K562 (cell line): ENCODE data around the gene ADAMTS7.

Experiments
- EP300 ChIP-seq: IDR thresholded peaks from 2 replicates; pipeline ENCODE4 v1.6.1; 2012; ENCODE audit warnings: low read length, improper control_type of control experiment
- EZH2 ChIP-seq: IDR thresholded peaks from 2 replicates; pipeline ENCODE4 v1.6.1; 2012; ENCODE audit warnings: low read depth, mild to moderate bottlenecking, inconsistent platforms, low read length, borderline replicate concordance
- NFIC ChIP-seq: fragments of 450-650 bp; IDR thresholded peaks from 2 replicates; pipeline ENCODE4 v1.6.1; 2017; ENCODE audit warnings: mild to moderate bottlenecking, inconsistent platforms
- POLR2A ChIP-seq: fragments of 450-650 bp; conservative IDR thresholded peaks from 2 replicates; pipeline ENCODE4 v1.6.1; 2016
- RFX5 ChIP-seq: IDR thresholded peaks from 2 replicates; pipeline ENCODE4 v1.6.1; 2011; ENCODE audit warnings: low read depth, mild to moderate bottlenecking, improper control_type of control experiment, low read length
- ZBTB1 ChIP-seq: sonication (generic); formaldehyde crosslinking; IDR thresholded peaks from 2 replicates; pipeline ENCODE4 v1.8.1; 2023; ENCODE audit warnings: missing genetic modification reagents, low read depth, mild to moderate bottlenecking, borderline replicate concordance
- ZNF696 ChIP-seq: fragments of 250-450 bp; sonication (Bioruptor Pico); conservative IDR thresholded peaks from 2 replicates; pipeline ENCODE4 v1.4.0; 2020; ENCODE audit warnings: mild to moderate bottlenecking, moderate library complexity
- ZZZ3 ChIP-seq: fragments of 450-650 bp; IDR thresholded peaks from 2 replicates; pipeline ENCODE4 v1.6.1; 2016; ENCODE audit warnings: antibody characterized with exemption, mild to moderate bottlenecking, moderate library complexity
- TF ChIP-seq, protein P1 (sequence below), 2 experiments: fragments of 450-650 bp in 1 of 2; sonication (generic) in 1 of 2; formaldehyde crosslinking in 1 of 2; IDR thresholded peaks in 1 of 2; conservative IDR thresholded peaks in 1 of 2; 2 replicates each; pipeline versions ENCODE4 v1.6.1 to v1.8.1; 2016 to 2023; ENCODE audit warnings: mild to moderate bottlenecking in 2 of 2, moderate library complexity in 2 of 2, inconsistent platforms in 1 of 2, missing genetic modification reagents in 1 of 2
- TF ChIP-seq, protein P2 (sequence below): fragments of 250-450 bp; sonication (Bioruptor Pico); IDR thresholded peaks from 2 replicates; pipeline ENCODE4 v1.5.0; 2020; ENCODE audit warnings: mild to moderate bottlenecking
- TF ChIP-seq, protein P3 (sequence below): fragments of 450-650 bp; formaldehyde crosslinking; IDR thresholded peaks from 2 replicates; pipeline ENCODE4 v1.4.0; 2022; ENCODE audit warnings: missing genetic modification characterization
- TF ChIP-seq, protein P4 (sequence below): sonication (generic); formaldehyde crosslinking; IDR thresholded peaks from 2 replicates; pipeline ENCODE4 v1.8.1; 2023; ENCODE audit warnings: mild to moderate bottlenecking, missing genetic modification reagents
- TF ChIP-seq, protein P5 (sequence below): sonication (generic); formaldehyde crosslinking; IDR thresholded peaks from 2 replicates; pipeline ENCODE4 v1.8.1; 2023; ENCODE audit warnings: mild to moderate bottlenecking, missing genetic modification reagents

DNA sequence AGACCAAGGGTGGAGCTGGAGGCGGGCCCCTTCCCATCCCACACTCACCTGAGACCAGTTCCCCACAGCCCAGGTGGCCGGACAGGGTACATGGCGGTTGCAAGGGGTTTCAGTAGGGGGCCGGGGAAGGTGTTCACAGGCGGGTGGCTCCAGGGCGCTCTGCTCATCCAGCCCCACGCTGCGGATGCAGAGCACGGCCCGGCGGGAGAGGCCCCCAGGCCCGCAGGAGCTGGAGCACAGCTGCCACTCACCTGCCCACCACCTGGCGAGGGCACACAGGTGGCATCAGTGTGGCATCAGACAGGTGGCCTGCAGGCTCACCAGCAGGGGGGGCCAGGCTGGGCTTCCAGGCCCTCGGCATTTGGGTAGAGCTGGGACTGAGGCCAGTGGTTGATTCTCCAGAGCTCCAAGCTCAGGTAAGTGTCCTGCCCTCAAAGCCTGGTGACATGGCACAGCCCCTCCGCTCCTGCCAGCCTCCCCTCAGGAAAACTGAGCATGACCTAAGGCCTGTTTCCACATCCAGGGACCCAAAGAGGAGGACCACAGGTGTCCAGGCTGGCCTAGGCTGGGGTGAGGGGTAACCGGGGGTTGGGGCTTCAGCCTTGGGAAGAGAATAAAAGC lies 43.8 kb downstream of the ADAMTS7 start:
- no peak for TF ChIP-seq EZH2
- TF ChIP-seq, protein P1, sequence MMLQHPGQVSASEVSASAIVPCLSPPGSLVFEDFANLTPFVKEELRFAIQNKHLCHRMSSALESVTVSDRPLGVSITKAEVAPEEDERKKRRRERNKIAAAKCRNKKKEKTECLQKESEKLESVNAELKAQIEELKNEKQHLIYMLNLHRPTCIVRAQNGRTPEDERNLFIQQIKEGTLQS (IDR thresholded peaks at IDR 0.05), result no peak
- TF ChIP-seq, protein P1 (CRISPR knock-in tag; conservative IDR thresholded peaks at IDR 0.05), result no peak
- no peak for TF ChIP-seq EP300
- TF ChIP-seq NFIC, result no peak
- no peak for TF ChIP-seq ZNF696 (CRISPR knock-in tag)
- TF ChIP-seq, protein P2, sequence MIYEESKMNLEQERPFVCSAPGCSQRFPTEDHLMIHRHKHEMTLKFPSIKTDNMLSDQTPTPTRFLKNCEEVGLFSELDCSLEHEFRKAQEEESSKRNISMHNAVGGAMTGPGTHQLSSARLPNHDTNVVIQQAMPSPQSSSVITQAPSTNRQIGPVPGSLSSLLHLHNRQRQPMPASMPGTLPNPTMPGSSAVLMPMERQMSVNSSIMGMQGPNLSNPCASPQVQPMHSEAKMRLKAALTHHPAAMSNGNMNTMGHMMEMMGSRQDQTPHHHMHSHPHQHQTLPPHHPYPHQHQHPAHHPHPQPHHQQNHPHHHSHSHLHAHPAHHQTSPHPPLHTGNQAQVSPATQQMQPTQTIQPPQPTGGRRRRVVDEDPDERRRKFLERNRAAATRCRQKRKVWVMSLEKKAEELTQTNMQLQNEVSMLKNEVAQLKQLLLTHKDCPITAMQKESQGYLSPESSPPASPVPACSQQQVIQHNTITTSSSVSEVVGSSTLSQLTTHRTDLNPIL (CRISPR knock-in tag), result no peak
- TF ChIP-seq, protein P3, sequence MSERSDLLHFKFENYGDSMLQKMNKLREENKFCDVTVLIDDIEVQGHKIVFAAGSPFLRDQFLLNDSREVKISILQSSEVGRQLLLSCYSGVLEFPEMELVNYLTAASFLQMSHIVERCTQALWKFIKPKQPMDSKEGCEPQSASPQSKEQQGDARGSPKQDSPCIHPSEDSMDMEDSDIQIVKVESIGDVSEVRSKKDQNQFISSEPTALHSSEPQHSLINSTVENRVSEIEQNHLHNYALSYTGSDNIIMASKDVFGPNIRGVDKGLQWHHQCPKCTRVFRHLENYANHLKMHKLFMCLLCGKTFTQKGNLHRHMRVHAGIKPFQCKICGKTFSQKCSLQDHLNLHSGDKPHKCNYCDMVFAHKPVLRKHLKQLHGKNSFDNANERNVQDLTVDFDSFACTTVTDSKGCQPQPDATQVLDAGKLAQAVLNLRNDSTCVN, result no peak
- TF ChIP-seq, protein P4, sequence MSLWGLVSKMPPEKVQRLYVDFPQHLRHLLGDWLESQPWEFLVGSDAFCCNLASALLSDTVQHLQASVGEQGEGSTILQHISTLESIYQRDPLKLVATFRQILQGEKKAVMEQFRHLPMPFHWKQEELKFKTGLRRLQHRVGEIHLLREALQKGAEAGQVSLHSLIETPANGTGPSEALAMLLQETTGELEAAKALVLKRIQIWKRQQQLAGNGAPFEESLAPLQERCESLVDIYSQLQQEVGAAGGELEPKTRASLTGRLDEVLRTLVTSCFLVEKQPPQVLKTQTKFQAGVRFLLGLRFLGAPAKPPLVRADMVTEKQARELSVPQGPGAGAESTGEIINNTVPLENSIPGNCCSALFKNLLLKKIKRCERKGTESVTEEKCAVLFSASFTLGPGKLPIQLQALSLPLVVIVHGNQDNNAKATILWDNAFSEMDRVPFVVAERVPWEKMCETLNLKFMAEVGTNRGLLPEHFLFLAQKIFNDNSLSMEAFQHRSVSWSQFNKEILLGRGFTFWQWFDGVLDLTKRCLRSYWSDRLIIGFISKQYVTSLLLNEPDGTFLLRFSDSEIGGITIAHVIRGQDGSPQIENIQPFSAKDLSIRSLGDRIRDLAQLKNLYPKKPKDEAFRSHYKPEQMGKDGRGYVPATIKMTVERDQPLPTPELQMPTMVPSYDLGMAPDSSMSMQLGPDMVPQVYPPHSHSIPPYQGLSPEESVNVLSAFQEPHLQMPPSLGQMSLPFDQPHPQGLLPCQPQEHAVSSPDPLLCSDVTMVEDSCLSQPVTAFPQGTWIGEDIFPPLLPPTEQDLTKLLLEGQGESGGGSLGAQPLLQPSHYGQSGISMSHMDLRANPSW (CRISPR knock-in tag), result no peak
- no peak for TF ChIP-seq POLR2A
- no peak for TF ChIP-seq ZZZ3
- no peak for TF ChIP-seq RFX5
- TF ChIP-seq, protein P5, sequence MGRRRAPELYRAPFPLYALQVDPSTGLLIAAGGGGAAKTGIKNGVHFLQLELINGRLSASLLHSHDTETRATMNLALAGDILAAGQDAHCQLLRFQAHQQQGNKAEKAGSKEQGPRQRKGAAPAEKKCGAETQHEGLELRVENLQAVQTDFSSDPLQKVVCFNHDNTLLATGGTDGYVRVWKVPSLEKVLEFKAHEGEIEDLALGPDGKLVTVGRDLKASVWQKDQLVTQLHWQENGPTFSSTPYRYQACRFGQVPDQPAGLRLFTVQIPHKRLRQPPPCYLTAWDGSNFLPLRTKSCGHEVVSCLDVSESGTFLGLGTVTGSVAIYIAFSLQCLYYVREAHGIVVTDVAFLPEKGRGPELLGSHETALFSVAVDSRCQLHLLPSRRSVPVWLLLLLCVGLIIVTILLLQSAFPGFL (CRISPR knock-in tag), result no peak
- TF ChIP-seq ZBTB1 (CRISPR knock-in tag), result no peak
